ENCODE data around the gene STKLD1. TPM values are rescaled to one million over a fixed set of nuclear protein-coding genes. Genes with fewer than 3 reads are reported as not detected.
A peak's percentile ranks its signal among the peaks of the same experiment; 100 is the strongest.

The STKLD1 gene
- total and polyA plus RNA-seq, 9 of the 15 experiments (the other 6 are each of a cell fraction or from before 2014, with no cell fraction given), result 0.10 to 0.65 (median 0.33) TPM; not detected in 2

DNA sequence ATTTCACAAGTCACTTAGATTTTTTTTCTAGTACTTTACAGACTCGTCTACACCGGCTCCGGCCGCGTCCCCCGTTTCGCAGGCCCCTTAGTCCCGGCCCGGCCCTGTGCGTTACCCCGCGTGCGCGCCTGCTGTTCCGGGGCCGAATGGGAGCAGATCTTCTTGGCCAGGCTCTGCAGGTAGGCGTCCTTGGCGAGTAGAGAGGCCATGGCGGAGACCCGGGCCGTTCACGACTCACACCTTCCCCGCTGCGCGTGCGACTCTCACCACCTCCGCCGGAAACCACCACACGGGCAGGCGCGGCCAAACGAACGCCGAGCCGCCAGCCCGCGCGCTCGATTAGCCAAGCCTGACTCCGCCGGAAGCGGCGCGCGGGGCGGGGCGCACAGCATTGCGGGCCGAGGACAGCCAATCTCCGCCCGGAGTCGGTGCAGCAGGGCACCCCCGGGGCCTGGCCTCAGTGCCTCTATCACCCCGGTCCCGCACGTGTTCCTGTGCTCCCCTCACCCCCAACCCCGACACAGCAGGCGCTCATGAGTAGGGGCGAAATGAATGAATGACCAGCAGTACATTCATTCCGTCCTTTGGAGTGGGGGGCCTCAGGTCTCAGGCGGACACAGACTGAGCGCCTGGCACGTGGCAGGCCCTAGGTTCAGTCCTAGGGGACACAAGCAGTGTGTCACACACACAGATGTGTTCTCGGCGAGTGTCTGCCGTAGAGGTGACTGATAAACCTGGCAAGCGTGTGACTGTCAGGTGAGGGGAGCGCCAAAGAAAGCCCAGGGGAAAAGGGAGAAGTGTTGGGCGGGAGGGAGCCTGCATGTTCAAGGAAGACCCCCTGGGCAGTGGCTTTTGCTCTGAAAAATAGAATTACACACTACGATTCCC lies 40.0 kb upstream of the STKLD1 start, which contains the start of gene SURF6 (continued):
- TF ChIP-seq REST (IDR thresholded peaks at IDR 0.05; ENCODE audit: borderline replicate concordance) (peak; percentile 99), REST (CRISPR knock-in tag; IDR thresholded peaks at IDR 0.05; ENCODE audit: low read depth) (peak; percentile 47; the same call in 1 of the 2 replicates), PPARD (CRISPR knock-in tag; IDR thresholded peaks at IDR 0.05) (no peak), ZNF277 (CRISPR knock-in tag; IDR thresholded peaks at IDR 0.05; ENCODE audit: borderline replicate concordance) (no peak), CBFA2T2 (conservative IDR thresholded peaks at IDR 0.05) (0 out of 2 replicates have a peak, but pooled peaks have one; percentile 11), KLF13 (tag; IDR thresholded peaks at IDR 0.05; ENCODE audit: borderline replicate concordance, low read depth) (peak; percentile 86), ATF4 (CRISPR knock-in tag; IDR thresholded peaks at IDR 0.05) (no peak), BCL6 (CRISPR knock-in tag; IDR thresholded peaks at IDR 0.05) (no peak), FOXA1 (IDR thresholded peaks at IDR 0.05; ENCODE audit: borderline replicate concordance) (no peak), PHF20 (IDR thresholded peaks at IDR 0.05; ENCODE audit: partially characterized antibody) (peak; percentile 86), TAF15 (IDR thresholded peaks at IDR 0.05; ENCODE audit: low read depth, low read length) (no peak), SMAD4 (CRISPR knock-in tag; conservative IDR thresholded peaks at IDR 0.05) (0 out of 2 replicates have a peak, but pooled peaks have one; percentile 19), HNRNPH1 (optimal IDR thresholded peaks at IDR 0.05; ENCODE audit: low read depth, low read length) (no peak), TCF7L2 (IDR thresholded peaks at IDR 0.05; ENCODE audit: low read depth, low read length) (no peak), NFXL1 (CRISPR knock-in tag; IDR thresholded peaks at IDR 0.05) (no peak)
- TF ChIP-seq, protein P1, sequence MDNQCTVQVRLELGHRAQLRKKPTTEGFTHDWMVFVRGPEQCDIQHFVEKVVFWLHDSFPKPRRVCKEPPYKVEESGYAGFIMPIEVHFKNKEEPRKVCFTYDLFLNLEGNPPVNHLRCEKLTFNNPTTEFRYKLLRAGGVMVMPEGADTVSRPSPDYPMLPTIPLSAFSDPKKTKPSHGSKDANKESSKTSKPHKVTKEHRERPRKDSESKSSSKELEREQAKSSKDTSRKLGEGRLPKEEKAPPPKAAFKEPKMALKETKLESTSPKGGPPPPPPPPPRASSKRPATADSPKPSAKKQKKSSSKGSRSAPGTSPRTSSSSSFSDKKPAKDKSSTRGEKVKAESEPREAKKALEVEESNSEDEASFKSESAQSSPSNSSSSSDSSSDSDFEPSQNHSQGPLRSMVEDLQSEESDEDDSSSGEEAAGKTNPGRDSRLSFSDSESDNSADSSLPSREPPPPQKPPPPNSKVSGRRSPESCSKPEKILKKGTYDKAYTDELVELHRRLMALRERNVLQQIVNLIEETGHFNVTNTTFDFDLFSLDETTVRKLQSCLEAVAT (IDR thresholded peaks at IDR 0.05), result peak in 1 of 2 experiments; percentile 100; a peak in 2 of 4 replicates

Data from K562 (cell line).